HepG2 (cell line): ENCODE data around the gene NCOA1. TPM values are rescaled to one million over a fixed set of nuclear protein-coding genes. Genes with fewer than 3 reads are reported as not detected.

Experiments used
- ATAC-seq: fragments of 200-7000 bp; cut with Tn5 transposase; 3 replicates; pipeline ENCODE4 v1.9.1; 2020; ENCODE audit warnings: mild to moderate bottlenecking, moderate library complexity
- BruUV-seq: library from RNA; stranded (reverse); fragments of 400-500 nt; replicated peaks from 2 replicates; lab custom pipeline; 2021; lab: Mats Ljungman, UMichigan
- CTCF ChIA-PET: fragments of 300-600 bp; formaldehyde crosslinking; extraction: SDS; loops from one replicate; lab custom pipeline; 2021; ENCODE audit warnings: low total read pairs, inconsistent platforms, low intra/inter-chr PET ratio; lab: Yijun Ruan, JAX
- POLR2A ChIA-PET: fragments of 350-600 bp; sonication (Branson Sonifier 250); formaldehyde crosslinking; loops from one replicate; lab custom pipeline; 2020; ENCODE audit warnings: antibody characterized with exemption, inconsistent platforms; lab: Yijun Ruan, JAX
- DNase-seq: peaks from one replicate; pipeline ENCODE4 v3.0.0-alpha.2; 2015; ENCODE audit warnings: low spot score
- FAIRE-seq: peaks from 3 replicates; lab custom pipeline; 2011; peaks lifted over from hg19 to GRCh38; lab: Jason Lieb, UNC
- H2AFZ ChIP-seq: one replicate; pipeline ENCODE4 v1.6.1; 2011; ENCODE audit warnings: low read length, inconsistent platforms
- H3K27ac ChIP-seq: fragments of 300-600 bp; 3 replicates; pipeline ENCODE4 v1.8.0; 2011; ENCODE audit warnings: mixed run types, mild to moderate bottlenecking, mixed read lengths, low read length, inconsistent platforms; ENCODE audit not compliant: insufficient read depth; ENCODE audit errors: extremely low read length
- H3K27me3 ChIP-seq, 2 experiments: fragments of 200-600 bp in 1 of 2; 2 replicates in 1 of 2; 3 replicates in 1 of 2; pipeline versions ENCODE4 v1.6.0 to v1.8.0; 2011; ENCODE audit warnings: low read length in 2 of 2, mild to moderate bottlenecking in 2 of 2, moderate library complexity in 2 of 2, inconsistent platforms in 1 of 2; ENCODE audit not compliant: insufficient read depth in 2 of 2, control insufficient read depth in 1 of 2
- H3K36me3 ChIP-seq, 2 experiments: fragments of 200-600 bp in 1 of 2; replicated peaks in 1 of 2; 2 replicates in 1 of 2; 3 replicates in 1 of 2; pipeline versions ENCODE4 v1.5.1 to v1.8.0; 2011; ENCODE audit warnings: low read length in 2 of 2, inconsistent platforms in 1 of 2; ENCODE audit not compliant: insufficient read depth in 2 of 2, control insufficient read depth in 1 of 2
- H3K4me1 ChIP-seq: 2 replicates; pipeline ENCODE4 v1.5.1; 2012; ENCODE audit warnings: low read length, inconsistent platforms; ENCODE audit not compliant: insufficient read depth
- H3K4me2 ChIP-seq: 2 replicates; pipeline ENCODE4 v1.6.0; 2011; ENCODE audit warnings: low read depth, low read length, inconsistent platforms
- H3K4me3 ChIP-seq, 3 experiments: fragments of 200-600 bp in 1 of 3; sonication (generic), shearing (Covaris generic) in 1 of 3; replicated peaks in 1 of 3; 2 replicates each; pipeline ENCODE4 v1.5.1; 2011 to 2016; ENCODE audit warnings: low read length in 3 of 3, inconsistent platforms in 2 of 3, low read depth in 2 of 3, mild to moderate bottlenecking in 2 of 3, control low read depth in 1 of 3, mixed read lengths in 1 of 3; ENCODE audit not compliant: insufficient read depth in 1 of 3
- H3K79me2 ChIP-seq: one replicate; pipeline ENCODE4 v1.6.1; 2011; ENCODE audit warnings: low read length, inconsistent platforms; ENCODE audit not compliant: insufficient read depth
- H3K9ac ChIP-seq: 2 replicates; pipeline ENCODE4 v1.6.0; 2011; ENCODE audit warnings: mild to moderate bottlenecking, low read depth, low read length, inconsistent platforms; ENCODE audit not compliant: insufficient read depth
- H3K9me3 ChIP-seq: 2 replicates; pipeline ENCODE4 v1.5.1; 2012; ENCODE audit warnings: mild to moderate bottlenecking, low read length
- H4K20me1 ChIP-seq: 2 replicates; pipeline ENCODE4 v1.6.0; 2011; ENCODE audit warnings: inconsistent platforms, mild to moderate bottlenecking, low read length, moderate library complexity; ENCODE audit not compliant: insufficient read depth
- ATF3 ChIP-seq: sonication (generic); formaldehyde crosslinking; IDR thresholded peaks from 2 replicates; pipeline ENCODE4 v1.4.0; 2020; ENCODE audit warnings: missing genetic modification reagents
- FOXP4 ChIP-seq: sonication (generic); formaldehyde crosslinking; IDR thresholded peaks from 2 replicates; pipeline ENCODE4 v1.4.0; 2020; ENCODE audit warnings: missing genetic modification reagents
- GLMP ChIP-seq: sonication (generic); formaldehyde crosslinking; IDR thresholded peaks from 2 replicates; pipeline ENCODE4 v1.9.0; 2021; ENCODE audit warnings: missing genetic modification reagents, mild to moderate bottlenecking, borderline replicate concordance
- IKZF4 ChIP-seq: sonication (generic); formaldehyde crosslinking; IDR thresholded peaks from 2 replicates; pipeline ENCODE4 v1.5.1; 2020; ENCODE audit warnings: borderline replicate concordance, mild to moderate bottlenecking, low read depth, missing genetic modification reagents; ENCODE audit errors: not compliant biosample characterization
- SRY ChIP-seq: sonication (generic); formaldehyde crosslinking; IDR thresholded peaks from 2 replicates; pipeline ENCODE4 v1.8.0; 2022; ENCODE audit warnings: mild to moderate bottlenecking, missing genetic modification reagents
- ZNF101 ChIP-seq: sonication (generic); formaldehyde crosslinking; IDR thresholded peaks from 2 replicates; pipeline ENCODE4 v1.4.0; 2020; ENCODE audit warnings: mild to moderate bottlenecking, low read depth, missing genetic modification reagents, borderline replicate concordance
- WGBS: methylation state at CpG from one replicate; pipeline ENCODE4 v1.1.6; 2017; ENCODE audit warnings: low lambda C conversion rate; 5-methylcytosine and 5-hydroxymethylcytosine counted together
- in situ Hi-C: cut with HindIII; loops from 2 replicates; pipeline ENCODE4 v1.10.0; 2017; ENCODE audit warnings: low pct_unique_long_range_greater_than_20kb; ENCODE audit not compliant: extremely low pct_ligation_motif_present
- intact Hi-C: fragments of 100-400 bp; cut with micrococcal nuclease; formaldehyde crosslinking; loops from one replicate; pipeline ENCODE4 v1.10.0; 2022; ENCODE audit not compliant: unreplicated experiment
- polyA plus RNA-seq, 8 experiments: library from polyadenylated mRNA; depleted of rRNA in 3 of 8; stranded (reverse) in 7 of 8; unstranded in 1 of 8; fragments of >200 nt; fragmentation: Illumina TruSeq in 4 of 8; extraction: Trizol in 4 of 8; gene quantifications; 2 replicates each; pipeline versions ENCODE4 v1.2.1 to v1.2.3, GENCODE V29; 2011 to 2016; ENCODE audit warnings: low read depth in 4 of 8, missing spikeins in 1 of 8, mixed read lengths in 1 of 8; ENCODE audit not compliant: insufficient read depth in 1 of 8
- total RNA-seq, 5 experiments: library from RNA; depleted of rRNA; stranded (reverse); fragments of >200 nt; fragmentation: Illumina TruSeq; extraction: Trizol; gene quantifications; 2 replicates each; pipeline ENCODE4 v1.2.3, GENCODE V29; 2016; ENCODE audit warnings: low read depth in 1 of 5

Gene NCOA1
- total and polyA plus RNA-seq, 2 of the 13 experiments (the other 11 are each of a cell fraction or from before 2014, with no cell fraction given): 10.0 to 10.4 TPM

GRCh38 chr2:24720310-24720709 is 229.3 kb downstream of the NCOA1 start:
- Histone ChIP-seq H4K20me1 (no peaks in the 10 kb centered on the region), H3K36me3 (no peaks in the 10 kb centered on the region), H3K27ac (no peak overlapping the region), H3K79me2 (no peaks in the 10 kb centered on the region), H3K27me3 (no peaks in the 10 kb centered on the region), H3K4me2 (no peak overlapping the region), H3K4me1 (peaks cover 12% of the 10 kb centered on the region), H2AFZ (no peak overlapping the region), H3K9ac (no peak overlapping the region), H3K9me3 (no peaks in the 10 kb centered on the region), H3K4me3 (no peak overlapping the region)
- POLR2A ChIA-PET: no interaction called here
- FAIRE-seq: no peak
- in situ Hi-C loops (no loop called here), intact Hi-C loops (no loop called here)
- CTCF ChIA-PET: no interaction called here
- no peak for DNase-seq
- no TSS peak for BruUV-seq
- WGBS: 87% methylated on average over 3 of the region's 3 CpGs
- no peak for TF ChIP-seq SRY
- no peak for TF ChIP-seq GLMP (CRISPR knock-in tag)
- no peak for ATAC-seq

- in situ Hi-C loops (no loop called here), intact Hi-C loops (no loop called here)
- FAIRE-seq (no peak), DNase-seq (no peak), ATAC-seq (no peak)
- Histone ChIP-seq H3K79me2 (no peaks in the 10 kb centered on the region), H3K36me3 (no peaks in the 10 kb centered on the region), H3K4me1 (peaks cover 12% of the 10 kb centered on the region), H3K4me2 (no peak overlapping the region), H3K27ac (no peak overlapping the region), H3K4me3 (no peak overlapping the region), H3K9ac (no peak overlapping the region), H3K27me3 (no peaks in the 10 kb centered on the region), H4K20me1 (no peaks in the 10 kb centered on the region), H3K9me3 (no peaks in the 10 kb centered on the region), H2AFZ (no peak overlapping the region)
- ChIA-PET CTCF (no interaction called here), POLR2A (no interaction called here)
- BruUV-seq: no TSS peak
- TF ChIP-seq ATF3 (CRISPR knock-in tag) (no peak), IKZF4 (no peak), ZNF101 (CRISPR knock-in tag) (no peak), FOXP4 (no peak)
These were observed 230.4 kb downstream of the NCOA1 start for GRCh38 chr2:24721470-24721869.
